CD14-positive monocyte (primary cell): ENCODE data around the gene AKAP4. TPM values are rescaled to one million over a fixed set of nuclear protein-coding genes. Genes with fewer than 3 reads are reported as not detected.

ENCODE experiments used
- DNase-seq, 3 donors: peaks; one replicate each; pipeline ENCODE4 v3.0.0-alpha.2; 2011 to 2022
- H2AFZ ChIP-seq: 2 replicates; pipeline ENCODE4 v1.6.0; 2012; ENCODE audit warnings: mild to moderate bottlenecking, low read depth, low read length, inconsistent platforms; ENCODE audit not compliant: insufficient read depth, poor library complexity, severe bottlenecking
- H3K27ac ChIP-seq, 2 donors: 1 replicate in 1 of 2; 2 replicates in 1 of 2; pipeline ENCODE4 v1.5.1; 2012 to 2013; ENCODE audit warnings: low read length in 2 of 2, control low read depth in 1 of 2, inconsistent platforms in 1 of 2, low read depth in 1 of 2, mild to moderate bottlenecking in 1 of 2
- H3K27me3 ChIP-seq, 2 donors: one replicate each; pipeline versions ENCODE4 v1.6.0 to v1.6.1; 2011 to 2013; ENCODE audit warnings: low read length in 2 of 2; ENCODE audit not compliant: control insufficient read depth in 2 of 2, insufficient read depth in 2 of 2
- H3K36me3 ChIP-seq, 2 donors: replicated peaks in 1 of 2; 1 replicate in 1 of 2; 2 replicates in 1 of 2; pipeline versions ENCODE4 v1.5.1 to v1.6.1; 2012 to 2013; ENCODE audit warnings: low read length in 2 of 2, control low read depth in 1 of 2, inconsistent platforms in 1 of 2, mild to moderate bottlenecking in 1 of 2; ENCODE audit not compliant: insufficient read depth in 2 of 2, control insufficient read depth in 1 of 2
- H3K4me1 ChIP-seq, 2 donors: 1 replicate in 1 of 2; 2 replicates in 1 of 2; pipeline versions ENCODE4 v1.5.1 to v1.6.1; 2012 to 2013; ENCODE audit warnings: low read length in 2 of 2, control low read depth in 1 of 2, inconsistent platforms in 1 of 2, mild to moderate bottlenecking in 1 of 2, moderate library complexity in 1 of 2; ENCODE audit not compliant: insufficient read depth in 2 of 2, control insufficient read depth in 1 of 2
- H3K4me2 ChIP-seq: replicated peaks from 2 replicates; pipeline ENCODE3; 2012; ENCODE audit warnings: low read length, moderate library complexity, mild to moderate bottlenecking; ENCODE audit not compliant: poor library complexity, severe bottlenecking; ENCODE audit errors: extremely low read depth
- H3K4me3 ChIP-seq, 3 experiments: fragments of 200-600 bp in 1 of 3; sonication (generic) in 1 of 3; replicated peaks in 1 of 3; 1 replicate in 2 of 3; 2 replicates in 1 of 3; pipeline ENCODE4 v1.5.1; 2011 to 2013; ENCODE audit warnings: low read length in 3 of 3, mild to moderate bottlenecking in 3 of 3, control low read depth in 2 of 3, low read depth in 2 of 3, inconsistent platforms in 1 of 3, moderate library complexity in 1 of 3
- H3K79me2 ChIP-seq: 2 replicates; pipeline ENCODE4 v1.6.0; 2012; ENCODE audit warnings: mild to moderate bottlenecking, control low read depth, inconsistent platforms, low read length, moderate library complexity; ENCODE audit not compliant: insufficient read depth
- H3K9ac ChIP-seq: 2 replicates; pipeline ENCODE4 v1.6.0; 2017; ENCODE audit warnings: low read length, mild to moderate bottlenecking; ENCODE audit not compliant: insufficient read depth, poor library complexity, severe bottlenecking
- H3K9me3 ChIP-seq, 2 donors: replicated peaks in 1 of 2; 1 replicate in 1 of 2; 2 replicates in 1 of 2; pipeline versions ENCODE4 v1.5.1 to v1.6.1; 2012 to 2013; ENCODE audit warnings: low read length in 2 of 2, control low read depth in 1 of 2; ENCODE audit not compliant: control insufficient read depth in 1 of 2, insufficient read depth in 1 of 2
- H4K20me1 ChIP-seq: 2 replicates; pipeline ENCODE4 v1.6.0; 2012; ENCODE audit warnings: mild to moderate bottlenecking, low read length, control low read depth, moderate library complexity; ENCODE audit not compliant: insufficient read depth
- H3K27ac Mint-ChIP-seq, 7 donors: one replicate each; pipeline ENCODE4 v1.8.0; 2020; ENCODE audit warnings: mild to moderate bottlenecking in 7 of 7, mixed read lengths in 7 of 7, moderate library complexity in 6 of 7, inconsistent platforms in 2 of 7
- H3K27me3 Mint-ChIP-seq, 3 donors: one replicate each; pipeline ENCODE4 v1.8.0; 2021 to 2022; ENCODE audit warnings: low read depth in 3 of 3, mild to moderate bottlenecking in 3 of 3, mixed read lengths in 3 of 3, moderate library complexity in 3 of 3, inconsistent platforms in 1 of 3
- H3K36me3 Mint-ChIP-seq, 2 donors: one replicate each; pipeline ENCODE4 v1.8.0; 2020; ENCODE audit warnings: mixed read lengths in 2 of 2, inconsistent platforms in 1 of 2, mild to moderate bottlenecking in 1 of 2
- H3K4me1 Mint-ChIP-seq: one replicate; pipeline ENCODE4 v1.8.0; 2020; ENCODE audit warnings: mild to moderate bottlenecking, mixed read lengths
- H3K4me3 Mint-ChIP-seq, 2 donors: one replicate each; pipeline ENCODE4 v1.8.0; 2020; ENCODE audit warnings: mild to moderate bottlenecking in 2 of 2, mixed read lengths in 2 of 2, moderate library complexity in 1 of 2
- H3K9me3 Mint-ChIP-seq, 7 donors: one replicate each; pipeline ENCODE4 v1.8.0; 2020 to 2022; ENCODE audit warnings: mixed read lengths in 7 of 7, mild to moderate bottlenecking in 6 of 7, moderate library complexity in 6 of 7, inconsistent platforms in 2 of 7
- CTCF ChIP-seq: fragments of 200-600 bp; IDR thresholded peaks from one replicate; pipeline ENCODE4 v1.8.0; 2022; ENCODE audit warnings: antibody characterized with exemption, mild to moderate bottlenecking
- WGBS: methylation state at CpG from one replicate; pipeline ENCODE4 v1.1.5; 2013; ENCODE audit warnings: missing lambda C conversion rate; ENCODE audit not compliant: insufficient coverage; 5-methylcytosine and 5-hydroxymethylcytosine counted together
- intact Hi-C, 2 donors: fragments of 100-400 bp; cut with micrococcal nuclease; formaldehyde crosslinking; loops; one replicate each; pipeline versions ENCODE4 v1.15.0 to v1.15.1; 2023
- polyA plus RNA-seq, 3 donors: library from polyadenylated mRNA; depleted of rRNA in 1 of 3; unstranded in 2 of 3; stranded (reverse) in 1 of 3; fragments of 300-500 nt in 2 of 3; fragments of >200 nt in 1 of 3; fragmentation: Illumina TruSeq in 2 of 3; gene quantifications; 1 replicate in 2 of 3; 2 replicates in 1 of 3; pipeline ENCODE4 v1.2.3, GENCODE V29; 2012 to 2021
- small RNA-seq: library from RNA; depleted of rRNA; stranded (forward); fragments of <200 nt; gene quantifications from one replicate; pipeline ENCODE3, GENCODE V24; 2012; ENCODE audit warnings: low read depth; ENCODE audit not compliant: insufficient read length

AKAP4 gene
- polyA plus RNA-seq, 3 donors: not detected

GRCh38 chrX:50147972-50148371 lies 52.8 kb downstream of the AKAP4 start:
- Mint-ChIP-seq H3K36me3 (no peaks in the 10 kb centered on the region), H3K4me3 (no peak overlapping the region), H3K27me3 (peaks cover 0 to 3% (median 0%) of the 10 kb centered on the region in 3 donors), H3K4me1 (no peaks in the 10 kb centered on the region), H3K9me3 (peaks cover 0 to 1% (median 0%) of the 10 kb centered on the region in 7 donors), H3K27ac (no peak overlapping the region)
- no CpG with 5 or more reads among the region's 7 CpGs for WGBS
- intact Hi-C loops: no loop called here
- no peak overlapping the region for H3K27ac ChIP-seq
- no peak for TF ChIP-seq CTCF
- no peaks in the 10 kb centered on the region for H3K79me2 ChIP-seq
- no peaks in the 10 kb centered on the region for H3K4me1 ChIP-seq
- no peak overlapping the region for H2AFZ ChIP-seq
- DNase-seq: no peak
- no peak overlapping the region for H3K4me2 ChIP-seq
- H4K20me1 ChIP-seq: no peaks in the 10 kb centered on the region
- H3K9ac ChIP-seq: no peak overlapping the region
- H3K9me3 ChIP-seq: no peaks in the 10 kb centered on the region
- H3K27me3 ChIP-seq: no peaks in the 10 kb centered on the region
- H3K36me3 ChIP-seq: no peaks in the 10 kb centered on the region
- no peak overlapping the region for H3K4me3 ChIP-seq

Small RNA genes within 50 kb of the gene (small RNA-seq; reads per million reads assigned to genes)
- gene PYY3 (not detected), gene RF00019 (not detected)

Other genes with a start within 250 kb of the AKAP4 start
- gene CCNB3, start 3.8 kb upstream of the AKAP4 start, polyA plus RNA-seq: under 1 TPM in 2 of 3 donors, not detected in 1; 0.08 to 0.21 TPM